Dermis microvascular lymphatic vessel endothelial cell (primary cell): ENCODE measurements around the gene IRS1. TPM values are rescaled to one million over a fixed set of nuclear protein-coding genes. Genes with fewer than 3 reads are reported as not detected.
A peak's percentile ranks its signal among the peaks of the same experiment; 100 is the strongest.

Source experiments
- DNase-seq, 2 donors: peaks; one replicate each; pipeline versions ENCODE4 v3.0.0 to v3.0.0-alpha.2; 2010; ENCODE audit warnings: low read depth in 2 of 2
- total RNA-seq: library from RNA; depleted of rRNA; stranded (reverse); fragments of >200 nt; gene quantifications from 2 replicates; pipeline ENCODE4 v1.2.1, GENCODE V29; 2014

The IRS1 gene
- total RNA-seq, 1 donor from 2014 or later: under 0.01 TPM

DNA sequence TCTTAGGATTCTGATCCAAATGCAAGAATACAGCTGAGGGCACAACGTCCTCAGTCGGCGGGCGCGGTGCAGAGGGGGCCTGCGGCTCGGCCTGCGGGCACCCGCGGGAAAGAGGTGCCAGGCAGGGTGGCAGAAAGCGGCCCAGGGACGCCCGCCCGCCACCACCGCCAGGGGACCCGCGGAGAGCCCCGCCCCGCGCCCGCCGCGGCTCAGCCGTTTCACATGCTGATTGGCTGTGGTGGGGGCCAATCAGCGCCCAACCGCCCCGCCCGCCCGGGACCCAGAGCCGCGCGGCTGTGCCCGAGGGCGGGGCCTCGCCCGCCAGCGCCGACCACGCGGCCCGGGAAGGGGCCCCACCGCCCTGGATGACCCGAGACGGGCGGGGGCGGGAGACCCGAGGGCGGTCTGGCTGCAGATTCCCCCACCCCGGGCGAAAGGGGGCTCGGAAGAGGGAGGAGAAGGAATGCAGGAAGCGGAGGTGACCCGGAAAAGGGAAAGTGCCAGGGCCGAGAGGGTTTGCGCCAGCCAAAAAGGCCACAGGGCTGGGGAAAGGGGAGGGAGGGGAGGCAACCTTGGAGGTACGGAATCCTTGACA, 8.0 kb downstream of the IRS1 start:
- peak; percentile 36 to 77 for DNase-seq

DNA sequence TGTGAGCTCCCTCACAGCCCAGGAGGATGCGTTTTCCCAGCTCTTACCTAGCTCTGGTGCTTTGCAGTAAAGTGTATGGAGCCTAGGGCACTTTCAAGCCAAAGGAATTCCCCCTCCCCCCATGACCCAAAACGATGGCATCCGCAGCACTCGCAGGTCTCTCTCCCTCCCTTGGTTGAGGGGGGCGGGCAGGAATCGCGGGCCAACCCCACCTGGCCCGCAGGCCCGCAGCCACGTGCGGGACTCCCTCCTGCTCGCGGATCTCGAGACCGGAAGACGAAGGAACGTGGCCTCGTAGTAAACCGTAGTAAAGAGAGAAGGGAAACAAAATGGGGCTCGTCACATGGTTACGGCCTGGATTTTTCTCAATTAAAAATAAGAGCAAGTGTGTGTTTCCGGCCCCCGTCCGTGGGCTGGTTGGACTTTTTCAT, 8.5 kb downstream of the IRS1 start:
- peak; percentile 34 to 37 for DNase-seq

DNA sequence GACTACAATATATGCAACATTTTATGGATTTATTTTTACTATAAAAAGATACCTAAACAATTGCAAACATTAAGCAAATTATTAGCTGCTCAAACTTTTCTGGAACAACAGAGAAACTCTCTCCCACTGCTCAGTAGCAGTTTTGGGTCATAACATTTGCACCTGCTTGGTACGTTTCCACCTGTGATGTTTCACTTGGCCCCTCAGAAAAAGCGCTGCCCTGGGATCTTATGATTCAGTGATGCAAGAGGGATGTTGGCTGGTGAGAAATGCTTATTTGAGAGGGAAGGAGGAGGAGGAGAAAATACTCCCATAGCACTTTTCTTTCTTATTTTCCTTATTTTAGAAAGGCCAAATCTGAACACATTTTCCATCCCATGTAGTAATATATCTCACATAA, 9.2 kb downstream of the IRS1 start:
- no peak for DNase-seq

DNA sequence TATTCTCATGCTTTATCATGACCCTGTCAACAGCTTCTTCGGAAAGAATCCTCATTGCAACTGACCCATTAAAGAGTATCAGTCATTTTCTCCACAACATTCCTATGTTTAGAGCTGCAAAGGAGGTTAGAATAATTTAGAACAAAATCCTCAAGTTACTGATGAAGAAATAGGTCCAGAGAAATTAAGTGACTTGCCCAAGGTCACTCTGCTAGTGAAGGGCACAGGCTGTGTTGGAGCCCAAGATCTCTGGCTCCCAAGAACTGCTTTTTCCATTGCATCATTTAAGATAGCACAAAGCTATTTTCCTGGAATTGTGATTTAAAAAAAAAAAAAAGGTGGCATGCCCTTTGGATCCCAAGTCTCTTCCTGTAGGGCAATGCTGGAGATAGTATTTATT, 9.6 kb downstream of the IRS1 start:
- no peak for DNase-seq

DNA sequence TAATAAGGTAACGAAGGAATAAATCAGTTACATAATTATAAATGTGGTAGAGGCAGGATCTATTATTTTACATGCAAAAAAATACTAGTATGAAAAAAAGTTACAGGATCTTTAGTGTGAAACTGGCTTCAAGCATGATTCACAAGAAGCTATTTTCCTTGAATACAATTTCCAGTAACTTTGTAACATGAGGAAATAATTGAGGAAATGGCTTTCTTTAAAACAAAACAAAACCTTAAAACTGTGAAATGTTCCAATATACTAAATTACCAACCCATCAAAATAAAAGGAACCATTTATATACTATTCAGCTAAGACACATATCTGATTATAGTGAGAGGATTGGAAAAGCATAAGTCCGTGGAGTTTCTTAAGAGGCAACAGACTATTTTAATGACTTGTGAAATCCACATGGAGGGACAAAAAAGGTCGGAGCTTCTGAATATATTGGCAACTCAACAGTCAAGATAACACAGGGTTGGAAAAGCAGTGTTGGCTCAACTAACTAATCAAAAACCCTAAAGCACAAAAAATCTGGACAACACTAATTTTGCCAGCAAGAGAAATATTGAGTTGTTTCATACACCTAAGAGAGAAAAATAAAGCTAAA, 10.6 kb downstream of the IRS1 start:
- DNase-seq: no peak

DNA sequence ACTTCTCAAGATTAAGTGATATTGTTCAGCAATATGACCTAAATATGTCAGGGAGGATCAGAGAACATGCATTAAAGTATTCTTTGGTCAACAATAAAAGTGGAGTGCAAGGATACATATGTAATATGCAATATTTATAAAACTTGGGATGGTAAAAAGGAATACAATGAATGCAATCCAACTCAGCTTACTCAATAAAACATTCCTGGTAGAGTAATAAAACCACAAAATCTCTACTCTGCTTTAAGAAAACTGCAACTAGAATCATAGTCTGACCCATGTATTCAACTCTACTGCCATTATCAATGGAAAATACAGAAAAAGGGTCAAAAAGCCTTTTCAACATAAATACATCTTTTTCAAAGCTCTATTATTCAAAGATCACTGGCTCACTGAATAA, 11.6 kb downstream of the IRS1 start:
- no peak for DNase-seq

DNA sequence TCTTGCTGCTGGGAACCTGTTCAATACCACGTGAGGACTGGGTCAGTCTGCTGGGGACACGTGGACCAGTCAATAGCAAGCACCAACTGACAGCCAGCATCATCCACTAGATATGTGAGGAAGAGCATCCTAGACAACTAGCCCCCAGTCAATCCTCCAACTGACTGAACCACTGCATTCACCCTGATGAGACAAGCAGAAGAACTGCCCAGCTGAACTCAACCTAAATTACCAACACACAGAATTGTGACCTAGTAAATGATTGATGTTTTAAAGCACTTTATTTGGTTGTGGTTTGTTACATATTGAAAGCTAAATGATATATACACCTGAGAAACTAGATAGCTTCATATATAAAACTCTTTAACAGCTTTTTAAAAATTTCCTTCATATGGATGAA, 15.7 kb downstream of the IRS1 start:
- no peak for DNase-seq

DNA sequence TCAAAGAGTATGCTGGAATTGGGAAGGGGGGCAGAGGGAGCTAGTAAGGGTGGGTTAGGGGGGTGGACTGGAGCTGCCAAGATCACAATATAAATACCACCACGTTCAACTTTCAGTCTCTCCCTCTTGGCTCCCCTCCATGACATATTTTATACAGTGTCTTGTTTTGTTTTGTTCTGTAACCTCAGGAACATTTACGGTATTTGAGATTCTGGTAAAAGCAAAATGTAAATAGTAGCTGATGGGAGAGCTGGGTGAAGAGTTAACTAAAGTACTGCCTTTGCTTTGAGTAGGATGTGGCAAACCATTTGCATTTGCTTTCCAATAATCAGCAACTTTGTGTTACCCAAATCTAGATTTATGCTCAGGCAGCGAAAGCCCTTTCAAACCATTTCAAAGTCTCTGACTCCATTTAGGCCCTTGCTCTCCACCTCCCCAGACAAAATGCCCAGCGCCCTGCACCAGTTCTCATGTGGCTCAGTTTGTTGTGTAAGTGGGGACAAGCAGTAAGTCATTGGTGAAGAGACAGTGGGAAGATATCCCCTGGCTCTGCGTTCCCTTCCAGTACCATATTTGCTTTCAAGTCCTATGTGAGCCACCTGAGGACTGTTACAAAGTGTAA, 17.4 kb downstream of the IRS1 start:
- no peak for DNase-seq

DNA sequence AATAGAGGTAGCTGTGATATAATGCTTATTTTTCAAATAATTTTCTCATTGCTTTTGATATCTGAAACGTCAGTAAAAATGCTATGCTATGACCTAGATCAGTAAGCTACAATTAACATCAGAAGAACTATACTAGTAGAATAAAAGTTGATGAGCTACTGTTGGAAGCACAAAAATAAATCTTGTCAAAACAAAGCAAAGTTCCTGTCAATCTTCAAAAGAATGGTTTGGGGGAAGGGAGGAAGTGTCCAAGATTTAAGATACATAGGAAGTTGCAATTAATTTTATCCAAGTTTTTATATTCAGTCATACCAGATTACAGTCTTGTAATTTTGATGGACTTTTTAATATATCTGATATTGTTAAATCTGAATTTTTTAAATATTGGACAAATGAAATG, 19.2 kb downstream of the IRS1 start:
- no peak for DNase-seq

DNA sequence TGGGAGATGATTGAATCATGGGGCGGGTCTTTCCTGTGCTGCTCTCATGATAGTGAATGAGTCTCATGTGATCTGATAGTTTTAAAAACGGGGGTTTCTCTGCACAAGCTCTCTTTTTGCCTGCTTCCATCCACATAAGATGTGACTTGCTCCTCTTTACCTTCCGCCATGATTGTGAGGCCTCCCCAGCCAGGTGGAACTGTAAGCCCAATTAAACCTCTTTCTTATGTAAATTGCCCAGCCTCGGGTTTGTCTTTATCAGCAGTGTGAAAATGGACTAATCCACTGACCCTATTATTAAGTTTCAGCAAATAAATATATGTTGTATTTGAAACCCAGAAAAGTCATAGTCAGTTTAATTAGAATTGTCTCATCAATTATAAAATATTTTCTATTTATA, 22.0 kb downstream of the IRS1 start:
- no peak for DNase-seq

DNA sequence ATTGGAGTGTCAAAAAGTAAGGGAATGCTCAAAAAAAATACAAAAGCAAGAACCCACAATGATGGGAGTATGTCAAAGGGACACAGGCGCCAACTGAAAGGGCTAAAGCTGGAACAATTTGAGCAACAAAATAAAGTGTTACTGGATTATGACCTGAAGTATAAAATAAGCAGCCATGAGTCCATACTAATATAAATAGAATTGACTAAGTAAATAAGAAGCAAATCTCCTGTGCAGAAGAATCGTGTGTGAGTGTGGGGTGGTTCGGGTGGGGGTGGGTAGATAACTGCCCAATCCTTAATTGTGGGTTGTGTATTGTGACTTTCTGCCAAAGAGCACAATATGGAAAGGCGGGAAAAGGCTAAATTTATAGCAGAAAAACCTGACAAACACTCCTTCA, 23.5 kb downstream of the IRS1 start:
- no peak for DNase-seq

DNA sequence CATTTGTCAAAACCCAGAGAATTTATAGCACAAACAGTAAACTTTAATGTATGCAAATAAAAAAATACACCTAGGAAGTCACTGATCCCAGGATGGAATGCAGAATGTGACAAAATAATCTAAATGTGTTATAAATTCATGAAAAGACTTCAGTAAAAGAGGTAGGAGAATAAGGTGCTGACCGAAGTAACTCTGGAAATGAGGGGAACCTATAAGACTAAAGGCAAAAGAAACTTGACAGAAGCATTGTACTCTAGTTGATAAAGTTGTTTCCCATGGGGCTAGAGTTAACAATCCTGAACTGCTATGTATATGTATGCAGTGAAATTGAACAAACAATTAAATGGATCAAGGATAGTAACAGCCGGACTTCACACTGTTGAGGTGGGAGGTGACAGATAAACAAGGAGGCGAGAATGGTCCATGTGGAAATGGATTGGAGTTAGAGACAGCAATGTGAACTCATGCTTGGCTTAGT, 24.5 kb downstream of the IRS1 start:
- DNase-seq: no peak

DNA sequence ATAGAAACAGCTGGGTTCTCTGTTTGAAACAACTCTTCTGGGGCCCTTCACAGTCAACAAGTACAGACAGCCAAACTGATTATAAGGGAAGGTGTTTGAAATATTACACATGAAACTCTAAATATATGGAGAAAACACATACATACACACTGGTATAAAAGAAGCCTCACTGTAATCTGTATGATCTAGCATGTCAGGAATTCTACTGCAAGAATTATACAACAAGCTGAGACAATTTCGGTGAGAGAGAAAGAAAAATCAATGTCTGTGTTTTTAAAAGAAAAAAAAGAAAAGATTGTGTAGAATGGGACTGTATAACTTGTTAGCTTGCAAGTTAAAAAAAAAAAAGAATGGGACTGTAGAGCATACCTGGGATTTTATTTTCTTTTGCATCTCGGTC, 26.3 kb downstream of the IRS1 start:
- no peak for DNase-seq

DNA sequence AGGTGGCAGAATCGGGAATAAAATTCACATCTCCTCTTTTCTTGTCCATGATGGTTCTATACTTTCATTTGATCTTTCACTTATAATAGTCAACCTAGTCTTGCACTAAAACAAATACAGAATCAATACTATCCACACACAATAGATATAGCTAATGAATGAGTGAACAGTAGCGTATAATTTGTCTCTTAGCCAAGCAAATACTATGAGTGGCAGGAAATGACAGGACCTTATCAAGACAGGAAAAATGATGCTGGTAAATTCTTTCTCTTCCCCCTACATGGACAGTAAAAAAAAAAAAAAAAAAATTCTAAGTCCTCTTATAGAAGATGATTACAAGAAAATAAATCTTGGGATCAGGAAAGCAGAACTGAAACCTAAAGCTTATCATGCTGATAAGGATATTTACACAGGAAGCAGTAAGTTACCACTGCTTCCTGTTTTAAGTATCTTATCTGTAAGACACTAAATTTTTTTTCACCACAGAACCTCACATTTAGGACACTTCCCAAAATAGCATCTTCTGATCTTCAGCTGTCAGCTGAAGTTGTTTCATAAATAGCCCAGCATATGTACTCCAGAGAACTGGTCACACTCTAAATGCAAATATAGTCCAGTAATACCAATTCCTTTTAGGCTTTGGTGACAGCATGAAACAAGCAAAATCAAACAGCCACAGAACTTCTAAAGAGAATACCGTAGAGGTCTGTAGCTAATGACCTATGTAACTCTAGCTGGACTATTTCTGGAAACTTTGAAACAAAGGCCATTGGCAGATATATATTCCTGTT, 27.0 kb downstream of the IRS1 start:
- DNase-seq: no peak

DNA sequence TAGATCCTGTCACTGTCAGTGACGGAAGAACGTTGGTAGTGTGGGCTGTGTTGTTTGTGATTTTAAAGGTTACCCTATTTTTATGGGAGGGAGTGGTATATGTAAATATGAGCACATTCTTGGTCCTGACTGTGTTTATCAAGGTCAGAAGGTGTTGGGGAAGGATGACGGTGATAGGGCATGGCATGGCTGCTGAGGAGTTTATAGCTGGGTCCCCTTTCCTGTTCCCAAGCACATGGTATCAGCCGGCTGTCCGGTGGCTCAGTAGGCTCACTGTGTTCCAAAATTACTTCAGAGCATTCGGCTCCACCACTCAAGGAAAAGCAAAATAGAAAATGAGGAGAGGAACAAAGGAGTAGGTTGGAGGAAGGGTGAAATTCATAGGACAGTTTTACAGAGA, 28.6 kb downstream of the IRS1 start:
- no peak for DNase-seq

DNA sequence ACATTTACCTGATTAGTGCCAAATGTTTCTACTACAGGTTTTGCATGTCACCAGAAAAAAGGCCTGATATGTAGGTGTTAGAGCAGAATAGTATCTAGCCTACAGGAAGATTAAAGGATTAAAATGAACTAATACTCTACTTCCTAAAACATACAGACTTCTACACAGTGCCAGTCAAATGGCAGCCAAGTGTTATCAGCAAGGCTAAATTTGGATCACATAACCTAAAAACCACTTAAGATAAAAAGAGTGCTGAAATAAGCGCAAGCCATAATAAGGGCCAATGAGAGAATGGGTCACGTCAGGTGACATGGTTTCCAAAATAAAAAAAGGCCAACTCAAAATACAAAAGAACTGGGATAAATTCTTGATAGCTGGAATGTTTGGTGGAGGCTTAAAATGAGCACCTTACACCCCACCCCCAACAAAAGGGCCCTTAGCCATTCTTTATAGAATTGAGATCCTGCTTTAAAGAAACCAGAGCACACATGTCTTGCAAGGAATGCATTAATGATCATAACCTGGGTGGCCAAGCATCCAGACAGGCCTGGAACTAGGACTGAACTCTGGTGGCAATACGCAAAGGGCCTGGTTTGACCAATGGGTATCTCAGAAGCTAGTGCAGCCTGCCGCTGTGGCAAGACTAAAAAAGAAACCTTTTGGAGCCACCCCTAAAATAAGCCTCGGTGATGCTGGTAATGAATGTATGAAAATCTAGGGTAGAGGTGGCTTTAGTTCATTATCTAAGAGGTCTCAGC, 32.4 kb downstream of the IRS1 start:
- no peak for DNase-seq

DNA sequence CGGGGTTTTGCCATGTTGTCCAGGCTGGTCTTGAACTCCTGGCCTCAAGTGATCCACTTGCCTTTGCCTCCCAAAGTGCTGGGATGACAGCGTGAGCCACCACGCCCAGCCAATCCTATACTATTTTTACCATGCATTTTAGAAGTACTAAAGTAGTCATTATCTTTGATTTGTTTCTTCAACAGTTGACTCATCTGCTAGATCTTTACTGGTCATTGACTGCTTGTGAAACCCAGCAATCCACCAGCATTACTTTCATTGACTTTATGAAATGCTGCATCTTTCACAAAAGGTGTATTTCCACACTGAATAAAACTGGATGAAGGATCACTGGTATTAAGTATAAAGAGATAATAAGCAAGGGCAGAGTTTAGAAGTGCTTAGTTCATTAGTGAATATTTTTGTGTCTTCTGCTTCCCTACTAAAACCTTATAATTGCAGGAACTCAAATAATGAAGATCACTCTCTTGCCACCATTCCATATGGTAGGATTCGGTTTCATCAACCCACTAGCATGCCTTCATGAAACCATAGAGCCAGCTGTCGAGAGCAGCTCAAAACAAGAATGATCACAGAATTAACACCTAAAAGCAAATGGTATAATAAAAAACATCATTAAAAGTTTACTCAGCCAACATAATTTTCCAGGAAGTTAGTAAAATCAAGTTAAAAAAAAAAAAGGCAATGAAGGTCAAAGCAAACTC, 33.1 kb downstream of the IRS1 start:
- no peak for DNase-seq

DNA sequence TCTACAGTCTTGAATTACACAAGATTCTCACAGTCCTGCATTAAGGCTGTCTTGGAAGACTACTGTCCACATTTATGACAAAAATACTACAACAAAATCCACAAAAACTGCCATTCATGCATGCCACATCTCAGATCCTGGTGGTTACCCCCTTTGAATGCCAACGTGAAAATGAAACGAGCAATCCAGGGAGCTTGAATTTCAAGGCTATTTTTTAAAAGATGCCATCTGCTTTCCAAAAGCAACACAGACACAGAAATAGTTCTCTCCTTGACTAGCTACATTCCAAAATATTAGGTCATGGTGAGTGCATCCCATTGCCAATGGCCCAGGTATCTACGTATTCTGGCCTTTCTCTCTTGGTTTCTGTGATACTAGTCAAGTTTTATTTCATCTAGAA, 36.3 kb downstream of the IRS1 start:
- DNase-seq: no peak

DNA sequence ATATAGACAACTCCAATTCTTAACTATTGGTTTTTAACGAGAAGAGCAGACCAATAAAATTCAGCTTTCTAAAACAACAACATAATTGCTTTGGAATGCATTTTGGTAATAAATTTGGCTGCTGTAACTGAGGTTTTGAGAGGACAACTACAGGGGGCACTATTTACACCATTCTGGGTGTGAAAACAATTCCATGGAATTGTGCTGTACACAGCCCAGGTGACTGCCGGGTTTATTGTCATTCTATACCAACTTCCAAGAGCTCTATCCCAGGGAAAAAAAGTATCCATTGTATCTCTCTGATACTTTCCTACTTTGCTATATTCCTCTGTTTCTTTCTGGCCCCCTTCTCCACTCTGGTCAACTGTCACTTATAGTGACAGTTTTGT, 38.4 kb downstream of the IRS1 start:
- DNase-seq: no peak

DNA sequence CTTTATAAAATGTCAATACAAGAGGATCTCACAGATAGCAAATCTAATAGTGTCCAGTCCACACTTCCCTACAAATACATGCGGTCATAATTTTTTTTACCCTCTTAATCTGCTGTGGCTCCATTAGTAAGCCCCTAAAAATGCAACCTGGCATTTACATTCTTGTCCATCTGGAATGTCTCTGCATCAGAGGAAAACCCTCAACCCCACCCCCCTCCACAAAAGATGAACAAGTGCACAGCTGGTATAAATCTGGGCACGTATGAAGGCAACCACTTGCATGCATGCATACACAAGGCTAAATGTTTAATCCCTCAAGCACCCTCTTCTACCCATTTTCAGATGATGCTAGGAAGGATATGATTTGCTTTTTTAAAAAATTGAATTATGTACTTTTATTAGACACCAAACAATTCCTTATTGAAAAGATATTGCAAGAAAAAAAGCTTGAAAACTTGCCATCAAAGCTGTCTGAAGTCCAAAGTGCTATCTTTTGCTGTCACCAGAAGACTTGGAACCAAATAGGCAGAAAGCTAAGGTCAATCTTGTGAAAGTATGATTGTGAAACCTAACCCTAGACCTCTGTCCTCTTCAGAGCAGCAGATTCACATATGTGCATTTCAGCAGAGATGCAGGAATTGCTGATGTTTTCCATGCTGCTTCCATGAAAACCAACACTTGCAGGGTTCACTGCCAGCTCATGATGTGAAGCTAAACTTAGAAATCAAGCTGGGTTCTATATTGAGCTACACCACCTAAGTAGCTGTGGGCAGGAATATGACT, 39.0 kb downstream of the IRS1 start:
- no peak for DNase-seq
